Measurements from ENCODE around the gene CHMP2B.

CHMP2B gene, protein sequence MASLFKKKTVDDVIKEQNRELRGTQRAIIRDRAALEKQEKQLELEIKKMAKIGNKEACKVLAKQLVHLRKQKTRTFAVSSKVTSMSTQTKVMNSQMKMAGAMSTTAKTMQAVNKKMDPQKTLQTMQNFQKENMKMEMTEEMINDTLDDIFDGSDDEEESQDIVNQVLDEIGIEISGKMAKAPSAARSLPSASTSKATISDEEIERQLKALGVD

GRCh38 chr3:87227104-87227834 lies at the start of gene CHMP2B:
Gene CHMP2B (plus strand): TSS chr3:87227309. CDS start chr3:87227523, 214 bp downstream.
- peak; percentile 93 for DNase-seq

GRCh38 chr3:87179642-87180041 lies 47.5 kb upstream of the CHMP2B start:
- DNase-seq: no peak

DNA sequence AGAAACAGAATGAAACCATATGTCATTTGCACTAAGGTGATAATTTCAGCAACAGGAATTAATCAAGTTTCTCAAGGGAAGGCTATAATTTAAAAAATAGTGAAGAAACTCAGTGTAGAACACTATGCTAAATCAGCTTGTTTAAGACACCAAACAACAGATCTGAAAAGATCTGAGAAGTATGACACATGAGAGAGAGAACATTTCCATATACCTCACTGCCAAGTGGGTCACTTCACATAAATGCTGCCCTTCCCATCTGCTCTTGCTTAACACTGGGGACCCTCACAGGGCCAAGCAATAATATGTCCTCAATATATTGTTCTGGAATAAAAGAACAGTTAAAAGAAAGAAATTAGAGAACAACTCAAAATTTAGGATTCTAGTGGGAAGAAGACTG lies 45.6 kb upstream of the CHMP2B start:
- no peak for DNase-seq

GRCh38 chr3:87182023-87182422 lies 45.1 kb upstream of the CHMP2B start:
- DNase-seq: no peak

DNA sequence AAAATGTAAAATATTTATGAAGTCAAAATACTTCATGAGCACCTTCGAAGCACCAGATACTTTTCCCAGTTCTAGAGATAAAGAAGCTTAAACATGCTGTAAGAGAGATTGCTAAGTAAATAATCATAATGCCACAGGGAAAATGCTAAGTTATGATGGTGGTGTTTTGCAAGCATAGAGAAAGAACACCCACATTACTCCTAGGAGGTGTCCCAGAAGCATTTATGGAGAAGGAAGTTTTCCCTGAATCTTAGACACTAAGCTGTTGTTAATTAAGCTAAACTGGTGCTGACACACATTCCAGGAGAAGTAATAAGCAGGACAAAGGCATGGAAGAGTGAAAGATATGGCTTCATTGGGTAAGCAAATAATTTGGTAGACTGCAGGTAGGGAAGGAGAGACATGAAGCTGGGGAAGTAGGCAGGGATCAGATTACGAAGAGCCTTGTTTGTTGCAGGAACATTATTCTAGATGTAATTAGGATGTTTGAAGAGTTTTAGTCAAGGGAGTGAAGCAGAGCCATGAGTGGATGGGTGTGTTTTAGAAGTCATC lies 40.4 kb upstream of the CHMP2B start:
- DNase-seq: no peak

GRCh38 chr3:87191175-87191574 lies 35.9 kb upstream of the CHMP2B start:
- no peak for DNase-seq

- no peak for DNase-seq
Measured at GRCh38 chr3:87191641-87192040, 35.5 kb upstream of the CHMP2B start.

- DNase-seq: no peak
Measured at GRCh38 chr3:87196879-87197278, 30.2 kb upstream of the CHMP2B start.

- no peak for DNase-seq
Measured at GRCh38 chr3:87197531-87197930, 29.6 kb upstream of the CHMP2B start.

DNA sequence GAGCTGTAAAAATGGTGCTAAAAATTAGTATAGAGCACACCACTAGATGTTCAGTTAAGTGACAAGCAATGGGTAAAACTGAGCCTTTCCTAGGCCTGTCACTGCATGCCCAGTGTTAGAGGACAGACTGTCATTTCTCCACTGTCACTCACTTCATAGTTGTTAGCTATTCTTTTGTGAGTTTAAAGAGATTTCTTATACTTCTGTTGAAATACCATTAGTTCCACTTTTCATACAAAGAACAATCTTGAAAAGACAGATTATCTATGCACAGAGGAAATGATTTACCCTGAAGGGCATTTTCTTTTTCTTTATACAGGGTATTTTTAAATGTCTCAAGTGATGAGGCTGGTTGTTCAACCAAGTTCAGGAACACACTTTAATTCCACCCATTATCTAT lies 28.3 kb upstream of the CHMP2B start:
- no peak for DNase-seq

GRCh38 chr3:87199628-87200027 lies 27.5 kb upstream of the CHMP2B start:
- no peak for DNase-seq

GRCh38 chr3:87200060-87200647 lies 27.0 kb upstream of the CHMP2B start:
- DNase-seq: no peak

DNA sequence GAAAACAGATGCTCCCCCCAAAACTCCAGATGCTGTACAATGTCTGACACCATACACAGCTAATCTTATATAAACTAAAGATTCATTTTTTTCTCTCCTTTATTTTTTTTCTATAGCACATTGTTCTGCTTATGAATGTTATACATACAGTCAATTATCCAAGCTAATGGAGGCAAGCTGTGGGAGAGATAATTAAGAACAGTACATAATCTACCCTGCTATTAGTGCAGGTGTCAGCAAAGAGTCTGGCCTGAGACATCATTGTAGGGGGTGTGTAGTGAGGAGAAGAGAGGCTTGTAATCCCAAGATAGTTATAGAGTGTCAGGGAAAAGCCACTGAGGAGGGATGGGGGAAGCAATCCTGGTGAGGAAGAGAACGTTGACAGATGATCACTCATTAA lies 25.4 kb upstream of the CHMP2B start:
- DNase-seq: no peak

DNA sequence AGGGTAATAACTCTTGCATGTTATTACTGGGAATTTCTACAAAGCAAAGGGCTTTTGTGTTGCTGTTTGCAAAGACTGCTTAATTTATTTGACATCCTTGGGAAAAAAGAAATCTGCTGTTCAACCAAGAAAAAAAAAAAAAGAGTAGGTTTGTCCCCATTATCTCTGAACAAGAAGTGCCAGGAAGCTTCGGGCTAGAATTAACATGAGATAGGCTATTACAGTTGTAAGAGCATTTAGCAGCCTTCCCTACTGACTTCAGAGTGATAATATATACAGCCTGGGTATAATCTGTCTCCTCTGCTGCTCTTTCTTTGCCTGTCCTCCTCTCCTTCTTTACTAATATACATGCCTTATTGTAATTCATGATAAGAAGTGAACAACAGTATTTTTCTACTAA lies 23.3 kb upstream of the CHMP2B start:
- no peak for DNase-seq

GRCh38 chr3:87206070-87206469 lies 21.0 kb upstream of the CHMP2B start:
- no peak for DNase-seq

GRCh38 chr3:87206635-87207034 lies 20.5 kb upstream of the CHMP2B start:
- no peak for DNase-seq

GRCh38 chr3:87207460-87207859 lies 19.6 kb upstream of the CHMP2B start:
- no peak for DNase-seq

DNA sequence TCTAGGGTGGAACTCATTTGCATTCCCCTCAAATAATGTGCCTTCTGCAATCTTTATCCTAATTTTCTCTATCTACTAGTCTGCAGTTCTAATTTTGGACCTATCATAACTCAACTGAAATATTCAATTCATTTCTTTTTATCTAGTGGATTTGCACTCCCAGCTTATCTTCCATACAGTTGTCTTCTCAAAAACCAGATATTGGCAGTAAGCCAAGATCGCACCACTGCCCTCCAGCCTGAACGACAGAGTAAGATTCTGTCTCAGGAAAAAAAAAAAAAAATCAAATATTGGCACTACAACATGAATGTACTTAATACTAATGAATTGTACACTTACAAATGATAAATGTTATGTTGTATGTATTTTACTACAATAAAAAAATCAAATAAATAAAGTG lies 18.0 kb upstream of the CHMP2B start:
- DNase-seq: no peak

DNA sequence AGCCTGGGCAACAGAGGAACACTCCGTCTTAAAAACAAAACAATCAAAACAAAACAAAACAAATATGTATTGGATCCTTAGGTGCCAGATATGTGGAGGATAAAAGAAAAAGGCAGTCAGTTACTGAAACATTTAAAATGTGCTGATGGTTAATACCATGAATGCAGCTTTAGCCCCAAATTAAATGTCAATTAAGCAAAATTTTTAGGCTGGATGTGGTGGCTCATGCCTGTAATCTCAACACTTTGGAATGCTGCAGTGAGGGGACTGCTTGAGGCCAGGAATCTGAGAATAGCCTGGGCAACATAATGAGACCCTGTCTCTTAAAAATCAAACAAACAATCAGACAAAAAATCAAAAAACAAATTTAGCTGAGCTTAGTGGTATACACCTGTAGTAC lies 8.5 kb upstream of the CHMP2B start:
- no peak for DNase-seq

GRCh38 chr3:87219611-87220010 lies 7.5 kb upstream of the CHMP2B start:
- no peak for DNase-seq

DNA sequence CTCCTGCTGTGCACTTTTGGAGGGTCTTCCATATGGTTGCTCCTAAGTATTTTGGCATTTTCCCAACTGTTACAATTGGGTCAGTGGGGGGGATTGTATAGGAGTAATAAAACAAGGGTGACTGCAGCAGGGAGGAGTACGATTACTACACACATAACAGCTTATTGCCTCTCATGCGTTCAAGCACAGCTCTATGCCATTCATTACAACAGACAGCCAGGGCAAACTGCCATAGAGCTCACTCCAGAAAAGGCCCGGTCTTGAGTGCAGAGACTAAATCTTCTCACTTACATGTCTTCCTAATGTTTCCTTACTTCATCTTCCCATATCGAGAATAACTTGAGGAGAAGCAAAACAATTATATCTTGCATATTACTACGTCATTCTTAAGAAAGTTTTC lies 1.4 kb upstream of the CHMP2B start:
- no peak for DNase-seq

GRCh38 chr3:87227835-87228144 lies 681 bp downstream of the CHMP2B start:
- no peak for DNase-seq

- no peak for DNase-seq
Measured at GRCh38 chr3:87228316-87228715, 1.2 kb downstream of the CHMP2B start.

DNA sequence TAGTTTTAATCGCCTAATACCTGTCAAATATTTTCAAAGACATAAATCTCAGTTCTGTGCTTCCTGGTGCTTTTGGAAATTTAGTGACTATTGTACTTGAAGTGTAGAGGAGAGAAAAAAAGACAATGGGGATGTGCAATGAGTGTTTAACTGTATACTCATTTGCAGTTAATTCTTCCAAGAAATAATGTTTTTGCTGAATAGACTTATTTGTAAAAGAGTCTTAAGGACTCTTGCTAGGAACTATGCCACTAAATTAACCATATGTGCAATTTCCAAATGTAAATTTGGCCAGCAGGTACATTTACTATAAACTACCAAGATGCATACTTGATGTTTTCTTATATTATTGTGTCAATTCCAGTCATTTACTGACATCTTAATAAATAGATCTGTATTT lies 2.0 kb downstream of the CHMP2B start:
- DNase-seq: no peak
